GM18873 (cell line): ENCODE measurements around the gene ATN1.
A peak's percentile ranks its signal among the peaks of the same experiment; 100 is the strongest.
"Not testable (repeated sequence)": the region's sequence is repeated elsewhere in the genome, so short reads cannot be mapped to it uniquely, and the experiment has no call there.

Experiments used
- ATAC-seq: cut with Tn5 transposase; IDR thresholded peaks from one replicate; pipeline ENCODE4 v1.9.1; 2021; ENCODE audit warnings: mild to moderate bottlenecking, moderate library complexity, moderate number of reproducible peaks; ENCODE audit not compliant: unreplicated experiment, low FRiP score

The ATN1 gene

GRCh38 chr12:6904280-6905276 lies 23.2 kb upstream of the ATN1 start, which contains the start of gene LRRC23:
LRRC23 (plus strand) TSS chr12:6904822; CDS start chr12:6905634, 812 bp downstream.
- peak; percentile 65 for ATAC-seq

GRCh38 chr12:6905414-6906040 lies 22.2 kb upstream of the ATN1 start:
- ATAC-seq: no peak

- not testable (repeated sequence) for ATAC-seq
These were observed 19.6 kb upstream of the ATN1 start for GRCh38 chr12:6908141-6908540.

DNA sequence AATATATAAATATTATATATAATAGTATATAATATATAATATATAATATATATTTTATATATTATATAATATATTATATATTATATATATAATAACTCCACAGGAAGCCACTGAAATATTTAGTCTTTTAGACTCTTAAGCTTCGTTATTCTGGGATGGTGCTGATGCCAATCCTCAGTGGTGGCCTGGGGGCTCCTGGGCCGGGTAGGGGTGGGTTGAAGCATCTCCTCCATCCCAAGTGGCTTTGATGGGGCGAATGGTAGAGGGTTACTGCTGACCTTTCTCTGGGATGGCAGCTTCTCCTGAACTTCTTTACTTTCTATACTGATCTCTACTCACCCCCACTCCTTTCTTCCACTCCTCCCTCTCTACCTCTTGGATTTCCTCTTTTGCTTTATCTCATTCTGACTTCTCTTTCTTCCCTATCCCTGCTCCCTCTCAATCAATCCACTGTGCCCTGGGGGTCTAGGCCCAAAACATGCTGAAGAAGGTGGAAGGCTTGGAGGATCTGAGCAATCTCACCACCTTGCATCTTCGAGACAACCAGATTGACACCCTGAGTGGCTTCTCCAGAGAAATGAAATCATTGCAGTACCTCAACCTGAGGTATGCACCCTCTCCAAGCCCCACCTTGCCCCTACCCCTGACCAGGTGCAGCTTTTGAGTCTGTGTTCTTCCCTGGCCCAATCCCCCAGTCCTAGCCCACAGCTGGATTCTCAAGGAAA lies 18.2 kb upstream of the ATN1 start:
- no peak for ATAC-seq

DNA sequence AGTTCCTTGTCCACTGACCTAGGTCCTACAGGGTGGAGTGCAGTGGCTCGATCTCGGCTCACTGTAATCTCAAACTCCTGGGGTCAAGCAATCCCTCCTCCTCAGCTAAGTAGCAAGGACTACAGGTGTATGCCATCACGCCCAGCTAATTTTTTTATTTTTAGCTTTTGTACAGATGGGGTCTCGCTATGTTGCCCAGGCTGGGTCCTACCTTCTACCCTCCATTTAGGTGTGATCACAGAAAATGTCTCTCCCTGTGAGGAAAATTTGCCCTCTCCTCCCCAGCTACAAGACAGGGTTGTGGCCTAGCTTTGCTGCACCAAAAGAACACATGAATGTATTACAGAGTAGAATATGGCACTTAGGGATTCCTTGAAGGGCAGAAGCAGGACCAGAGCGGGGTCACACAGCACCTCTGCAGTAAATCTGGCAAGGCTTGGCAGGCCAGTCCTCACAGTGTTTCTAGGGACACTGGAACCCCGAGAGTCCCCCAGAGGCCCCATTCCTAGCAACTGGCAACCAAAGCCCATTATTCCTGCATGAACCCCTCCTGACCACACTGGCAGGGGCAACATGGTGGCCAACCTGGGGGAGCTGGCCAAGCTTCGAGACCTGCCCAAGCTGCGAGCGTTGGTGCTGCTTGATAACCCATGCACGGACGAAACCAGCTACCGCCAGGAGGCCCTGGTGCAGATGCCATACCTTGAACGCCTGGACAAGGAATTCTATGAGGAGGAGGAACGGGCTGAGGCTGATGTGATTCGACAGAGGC lies 15.4 kb upstream of the ATN1 start:
- no peak for ATAC-seq

DNA sequence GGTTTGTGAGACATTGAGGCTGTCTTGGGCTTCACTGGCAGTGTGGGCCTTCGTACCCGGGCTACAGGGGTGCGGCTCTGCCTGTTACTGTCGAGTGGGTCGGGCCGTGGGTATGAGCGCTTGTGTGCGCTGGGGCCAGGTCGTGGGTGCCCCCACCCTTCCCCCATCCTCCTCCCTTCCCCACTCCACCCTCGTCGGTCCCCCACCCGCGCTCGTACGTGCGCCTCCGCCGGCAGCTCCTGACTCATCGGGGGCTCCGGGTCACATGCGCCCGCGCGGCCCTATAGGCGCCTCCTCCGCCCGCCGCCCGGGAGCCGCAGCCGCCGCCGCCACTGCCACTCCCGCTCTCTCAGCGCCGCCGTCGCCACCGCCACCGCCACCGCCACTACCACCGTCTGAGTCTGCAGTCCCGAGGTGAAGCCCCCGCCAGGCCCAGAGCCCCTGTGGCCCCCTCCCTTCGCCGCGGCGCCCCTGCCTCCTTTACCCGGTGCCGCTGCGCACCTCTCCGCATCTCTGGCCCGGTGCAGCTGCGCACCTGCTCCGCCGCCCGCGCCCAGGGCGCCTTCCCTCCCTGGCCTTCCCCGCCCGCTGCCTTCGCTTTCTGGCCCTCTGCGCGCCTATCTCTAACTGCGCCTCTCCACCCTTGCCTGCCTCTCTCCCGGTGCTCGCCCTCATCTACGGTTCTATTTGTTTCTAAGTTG lies 13.4 kb upstream of the ATN1 start, which contains the start of gene ENO2:
TSS of gene ENO2 (plus strand) at position 335 of the 701 bp plus-strand sequence. CDS start 1,253 bp downstream, outside the sequence.
- ATAC-seq: no peak

- ATAC-seq: no peak
These were observed 12.6 kb upstream of the ATN1 start for GRCh38 chr12:6914947-6915788.

DNA sequence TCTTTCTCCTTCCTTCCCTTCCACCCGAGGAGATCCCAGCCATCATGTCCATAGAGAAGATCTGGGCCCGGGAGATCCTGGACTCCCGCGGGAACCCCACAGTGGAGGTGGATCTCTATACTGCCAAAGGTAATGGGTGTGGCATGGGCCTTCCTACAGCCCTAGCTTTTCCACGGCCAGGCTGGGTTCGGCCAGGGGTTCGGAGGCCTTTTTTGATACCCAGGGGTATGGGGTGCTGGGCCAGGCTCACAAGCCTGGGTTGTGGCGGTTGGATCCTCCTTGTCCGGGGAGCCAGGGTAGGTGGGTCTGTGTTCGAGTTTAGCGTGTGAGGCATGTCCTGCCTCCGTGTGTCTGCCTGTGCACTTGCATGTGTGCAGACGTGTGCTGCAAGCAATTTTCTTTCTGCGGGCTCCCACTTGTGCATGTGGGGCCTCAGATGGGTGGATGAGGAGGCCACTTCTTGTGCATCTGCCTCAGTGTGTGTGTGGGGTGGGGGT lies 11.9 kb upstream of the ATN1 start:
- no peak for ATAC-seq

DNA sequence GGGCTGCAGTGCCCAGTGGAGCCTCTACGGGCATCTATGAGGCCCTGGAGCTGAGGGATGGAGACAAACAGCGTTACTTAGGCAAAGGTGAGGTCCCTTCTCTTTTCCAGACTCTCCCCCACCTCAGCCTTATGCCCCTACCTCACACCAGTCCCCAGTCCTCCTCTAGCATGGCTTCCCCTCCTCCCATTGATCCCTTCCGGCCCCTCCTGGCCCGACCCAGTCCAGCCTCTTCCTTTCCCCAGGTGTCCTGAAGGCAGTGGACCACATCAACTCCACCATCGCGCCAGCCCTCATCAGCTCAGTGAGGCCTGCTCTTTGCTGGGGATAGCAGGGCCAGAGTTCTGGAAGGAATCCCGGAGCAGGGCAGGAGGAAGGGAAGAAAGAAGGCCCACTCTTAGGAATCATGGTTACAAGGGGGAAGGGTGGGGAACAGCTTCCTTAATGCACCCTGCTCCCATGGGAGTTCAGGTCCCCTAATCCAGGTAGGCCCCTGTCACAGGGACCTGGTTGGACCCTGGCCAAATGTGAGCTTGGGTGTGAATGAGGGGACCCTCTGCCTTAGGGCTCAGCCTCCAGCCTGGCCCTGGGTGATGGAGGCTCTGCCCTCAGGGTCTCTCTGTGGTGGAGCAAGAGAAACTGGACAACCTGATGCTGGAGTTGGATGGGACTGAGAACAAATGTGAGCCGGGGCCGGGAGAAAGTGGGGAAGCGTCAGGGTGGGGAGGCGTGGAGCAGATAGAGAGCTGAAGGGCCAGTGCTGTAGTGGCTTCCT lies 11.1 kb upstream of the ATN1 start:
- ATAC-seq: no peak

DNA sequence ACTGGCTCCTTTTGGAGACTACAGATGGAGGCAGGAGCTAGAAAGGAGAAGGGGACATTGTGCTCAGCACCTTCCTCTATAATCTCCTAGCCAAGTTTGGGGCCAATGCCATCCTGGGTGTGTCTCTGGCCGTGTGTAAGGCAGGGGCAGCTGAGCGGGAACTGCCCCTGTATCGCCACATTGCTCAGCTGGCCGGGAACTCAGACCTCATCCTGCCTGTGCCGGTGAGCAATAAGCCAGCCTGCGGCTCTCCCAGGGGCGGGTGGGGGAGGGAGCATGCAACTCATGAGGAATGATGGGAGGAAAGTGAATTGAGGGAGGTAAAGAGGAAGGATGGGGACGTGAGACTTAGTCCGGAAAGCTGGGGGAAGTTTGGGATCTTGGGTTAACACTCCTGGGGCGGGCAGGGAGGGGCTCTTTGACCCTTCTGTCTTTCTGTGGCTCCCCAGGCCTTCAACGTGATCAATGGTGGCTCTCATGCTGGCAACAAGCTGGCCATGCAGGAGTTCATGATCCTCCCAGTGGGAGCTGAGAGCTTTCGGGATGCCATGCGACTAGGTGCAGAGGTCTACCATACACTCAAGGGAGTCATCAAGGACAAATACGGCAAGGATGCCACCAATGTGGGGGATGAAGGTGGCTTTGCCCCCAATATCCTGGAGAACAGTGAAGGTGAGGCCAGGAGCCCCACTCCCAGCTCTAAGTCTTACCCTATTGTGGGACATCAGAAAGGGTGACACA lies 10.1 kb upstream of the ATN1 start:
- no peak for ATAC-seq

DNA sequence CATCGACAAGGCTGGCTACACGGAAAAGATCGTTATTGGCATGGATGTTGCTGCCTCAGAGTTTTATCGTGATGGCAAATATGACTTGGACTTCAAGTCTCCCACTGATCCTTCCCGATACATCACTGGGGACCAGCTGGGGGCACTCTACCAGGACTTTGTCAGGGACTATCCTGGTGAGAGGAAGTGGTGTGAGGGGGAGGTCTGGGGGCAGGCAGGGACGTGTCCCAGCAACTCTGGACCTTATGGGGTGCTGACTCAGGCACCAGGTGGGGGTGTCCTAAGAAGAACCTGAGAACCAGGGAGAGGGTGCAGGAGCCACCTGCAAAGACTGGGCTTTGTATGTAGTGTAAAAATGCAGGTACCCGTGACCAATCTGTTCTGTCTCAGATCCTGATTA lies 8.2 kb upstream of the ATN1 start:
- no peak for ATAC-seq

GRCh38 chr12:6921539-6921938 lies 6.2 kb upstream of the ATN1 start:
- no peak for ATAC-seq

DNA sequence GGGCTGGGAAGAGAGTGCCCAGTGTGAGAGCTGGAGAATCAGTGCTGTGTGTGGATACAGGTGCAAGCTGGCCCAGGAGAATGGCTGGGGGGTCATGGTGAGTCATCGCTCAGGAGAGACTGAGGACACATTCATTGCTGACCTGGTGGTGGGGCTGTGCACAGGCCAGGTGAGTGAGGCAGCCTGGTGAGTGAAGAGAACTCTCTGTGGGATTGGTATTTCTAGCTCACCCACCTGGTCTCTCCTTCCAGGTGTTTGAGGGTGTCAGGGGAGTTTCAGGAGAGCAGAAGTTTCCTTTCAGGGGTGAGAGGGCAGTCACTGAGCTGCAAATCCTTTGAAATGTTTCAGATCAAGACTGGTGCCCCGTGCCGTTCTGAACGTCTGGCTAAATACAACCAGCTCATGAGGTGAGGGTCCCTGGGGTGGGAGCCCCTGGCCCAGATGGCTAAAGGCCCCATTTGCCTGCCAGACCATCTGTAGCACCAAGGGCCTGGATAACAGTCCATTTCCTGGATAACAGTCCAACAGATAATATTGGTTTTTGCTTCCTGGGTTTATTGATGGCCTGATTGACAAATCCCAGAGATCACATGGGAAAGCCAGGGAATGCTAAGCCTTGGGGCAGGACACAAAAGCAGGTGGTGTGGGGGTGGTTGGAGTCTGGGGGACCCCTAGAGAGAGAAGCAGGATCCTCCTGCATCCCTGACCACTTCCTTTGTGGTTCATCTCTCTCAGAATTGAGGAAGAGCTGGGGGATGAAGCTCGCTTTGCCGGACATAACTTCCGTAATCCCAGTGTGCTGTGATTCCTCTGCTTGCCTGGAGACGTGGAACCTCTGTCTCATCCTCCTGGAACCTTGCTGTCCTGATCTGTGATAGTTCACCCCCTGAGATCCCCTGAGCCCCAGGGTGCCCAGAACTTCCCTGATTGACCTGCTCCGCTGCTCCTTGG lies 5.5 kb upstream of the ATN1 start:
- ATAC-seq: no peak

- ATAC-seq: no peak
These were observed 4.6 kb upstream of the ATN1 start for GRCh38 chr12:6923003-6923732.

- ATAC-seq: no peak
These were observed 3.9 kb upstream of the ATN1 start for GRCh38 chr12:6923851-6924250.
